ENCODE results near the gene SSBP3. TPM values are rescaled to one million over a fixed set of nuclear protein-coding genes. Genes with fewer than 3 reads are reported as not detected.

Gene SSBP3
- total and polyA plus RNA-seq, 2 of the 13 experiments (the other 11 are each of a cell fraction or from before 2014, with no cell fraction given): 8.5 to 17.6 TPM

GRCh38 chr1:54340434-54340833 lies 65.8 kb downstream of the SSBP3 start:
- Histone ChIP-seq H3K4me1 (ENCODE audit: insufficient read depth, low read length) (peaks cover 17% of the 10 kb centered on the region), H4K20me1 (ENCODE audit: insufficient read depth, low read length) (no peaks in the 10 kb centered on the region), H3K4me3 (replicated peaks in 1 of 3; ENCODE audit: insufficient read depth in 1 of 3, low read depth in 2 of 3, low read length in 3 of 3) (no peak overlapping the region), H3K4me2 (ENCODE audit: low read depth, low read length) (no peak overlapping the region), H3K27me3 (ENCODE audit: control insufficient read depth in 1 of 2, insufficient read depth in 2 of 2, low read length in 2 of 2) (no peaks in the 10 kb centered on the region), H2AFZ (ENCODE audit: low read length) (no peak overlapping the region), H3K9ac (ENCODE audit: insufficient read depth, low read depth, low read length) (no peak overlapping the region), H3K9me3 (ENCODE audit: low read length) (no peaks in the 10 kb centered on the region), H3K79me2 (ENCODE audit: insufficient read depth, low read length) (no peaks in the 10 kb centered on the region), H3K36me3 (replicated peaks in 1 of 2; ENCODE audit: control insufficient read depth in 1 of 2, insufficient read depth in 2 of 2, low read length in 2 of 2) (no peaks in the 10 kb centered on the region; a peak in 3 of 5 replicates), H3K27ac (ENCODE audit: extremely low read length, insufficient read depth, low read length) (no peak overlapping the region)
- in situ Hi-C loops (cut with HindIII; ENCODE audit: extremely low pct_ligation_motif_present, low pct_unique_long_range_greater_than_20kb) (no loop called here), intact Hi-C loops (cut with micrococcal nuclease; ENCODE audit: unreplicated experiment) (no loop called here)
- ChIA-PET POLR2A (no interaction called here), CTCF (ENCODE audit: low intra/inter-chr PET ratio, low total read pairs) (no interaction called here)
- ATAC-seq (no peak), FAIRE-seq (no peak), DNase-seq (ENCODE audit: low spot score) (no peak)
- no peak for TF ChIP-seq HOXA7 (CRISPR knock-in tag; IDR thresholded peaks at IDR 0.05)
- BruUV-seq (replicated peaks): no TSS peak
- WGBS (ENCODE audit: low lambda C conversion rate): 90% methylated on average over 6 of the region's 6 CpGs

GRCh38 chr1:54339126-54339525 lies 67.1 kb downstream of the SSBP3 start:
- no peak overlapping the region for H3K27ac ChIP-seq (ENCODE audit: extremely low read length, insufficient read depth, low read length)
- no peaks in the 10 kb centered on the region for H3K79me2 ChIP-seq (ENCODE audit: insufficient read depth, low read length)
- DNase-seq (ENCODE audit: low spot score): no peak
- peaks cover 4% of the 10 kb centered on the region for H4K20me1 ChIP-seq (ENCODE audit: insufficient read depth, low read length)
- H3K9ac ChIP-seq (ENCODE audit: insufficient read depth, low read depth, low read length): no peak overlapping the region
- no peaks in the 10 kb centered on the region; a peak in 2 of 5 replicates for H3K36me3 ChIP-seq (replicated peaks in 1 of 2; ENCODE audit: control insufficient read depth in 1 of 2, insufficient read depth in 2 of 2, low read length in 2 of 2)
- no peak overlapping the region for H3K4me2 ChIP-seq (ENCODE audit: low read depth, low read length)
- no TSS peak for BruUV-seq (replicated peaks)
- CTCF ChIA-PET (ENCODE audit: low intra/inter-chr PET ratio, low total read pairs): no interaction called here
- no peaks in the 10 kb centered on the region for H3K27me3 ChIP-seq (ENCODE audit: control insufficient read depth in 1 of 2, insufficient read depth in 2 of 2, low read length in 2 of 2)
- intact Hi-C loops (cut with micrococcal nuclease; ENCODE audit: unreplicated experiment) (no loop called here), in situ Hi-C loops (cut with HindIII; ENCODE audit: extremely low pct_ligation_motif_present, low pct_unique_long_range_greater_than_20kb) (no loop called here)
- 98% methylated on average over 2 of the region's 2 CpGs for WGBS (ENCODE audit: low lambda C conversion rate)
- POLR2A ChIA-PET: no interaction called here
- no peak for FAIRE-seq
- no peak overlapping the region for H2AFZ ChIP-seq (ENCODE audit: low read length)
- no peak for ATAC-seq
- peaks cover 28% of the 10 kb centered on the region for H3K4me1 ChIP-seq (ENCODE audit: insufficient read depth, low read length)
- TF ChIP-seq NR0B2 (CRISPR knock-in tag; IDR thresholded peaks at IDR 0.05) (no peak), MIXL1 (CRISPR knock-in tag; IDR thresholded peaks at IDR 0.05) (no peak), ZIK1 (CRISPR knock-in tag; IDR thresholded peaks at IDR 0.05; ENCODE audit: borderline replicate concordance, low read depth) (no peak), NFAT5 (CRISPR knock-in tag; IDR thresholded peaks at IDR 0.05) (no peak), SIX4 (CRISPR knock-in tag; IDR thresholded peaks at IDR 0.05) (no peak), BRCA1 (CRISPR knock-in tag; IDR thresholded peaks at IDR 0.05) (no peak), CCDC6 (CRISPR knock-in tag; IDR thresholded peaks at IDR 0.05) (no peak), POGZ (CRISPR knock-in tag; IDR thresholded peaks at IDR 0.05) (no peak), NCOA1 (CRISPR knock-in tag; IDR thresholded peaks at IDR 0.05) (no peak), ZNF614 (CRISPR knock-in tag; IDR thresholded peaks at IDR 0.05; ENCODE audit: borderline replicate concordance) (no peak), ZNF709 (CRISPR knock-in tag; IDR thresholded peaks at IDR 0.05) (no peak)
- H3K9me3 ChIP-seq (ENCODE audit: low read length): no peaks in the 10 kb centered on the region
- H3K4me3 ChIP-seq (replicated peaks in 1 of 3; ENCODE audit: insufficient read depth in 1 of 3, low read depth in 2 of 3, low read length in 3 of 3): no peak overlapping the region
